EL (cell line): ENCODE data around the gene WHRN.

Experiments used
- DNase-seq: peaks from one replicate; pipeline ENCODE4 v3.0.0-alpha.2; 2016

WHRN gene

DNA sequence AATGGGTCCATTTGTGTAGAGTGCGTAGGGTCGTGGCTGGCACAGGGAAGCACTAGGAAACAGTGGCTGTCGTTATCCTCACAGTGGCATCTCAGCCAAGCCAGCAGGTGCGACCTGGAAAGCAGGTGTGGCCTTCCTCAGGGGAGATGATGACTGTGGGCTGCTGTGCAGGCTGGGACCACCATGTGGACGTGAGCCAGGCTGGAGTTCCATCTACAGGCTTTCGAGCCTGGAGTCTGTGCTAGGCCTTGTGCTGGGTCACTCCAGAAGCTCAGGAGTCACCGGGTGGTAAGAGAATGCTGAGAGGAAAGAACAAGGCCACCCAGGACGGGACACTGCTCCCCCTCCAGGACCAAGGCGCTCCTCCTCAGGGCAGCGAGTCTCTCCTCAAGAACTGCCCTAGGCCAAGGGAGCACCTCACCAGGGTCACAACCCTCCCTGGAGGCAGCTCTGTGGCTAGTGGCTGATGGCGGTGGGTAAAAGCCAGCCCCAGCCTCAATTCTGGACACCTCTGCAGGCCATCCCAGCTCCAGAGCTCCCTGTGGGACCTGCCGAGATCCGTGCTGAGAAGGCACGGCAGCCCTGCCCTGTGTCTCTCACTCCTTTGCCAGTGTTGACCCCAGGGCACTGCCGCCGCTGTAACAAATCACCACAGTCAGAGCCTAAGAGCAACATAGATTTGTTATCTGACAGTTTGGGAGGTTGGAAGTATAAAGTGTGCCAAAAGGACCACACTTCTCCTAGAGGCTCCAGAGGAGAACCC lies 36.0 kb downstream of the WHRN start:
- no peak for DNase-seq

DNA sequence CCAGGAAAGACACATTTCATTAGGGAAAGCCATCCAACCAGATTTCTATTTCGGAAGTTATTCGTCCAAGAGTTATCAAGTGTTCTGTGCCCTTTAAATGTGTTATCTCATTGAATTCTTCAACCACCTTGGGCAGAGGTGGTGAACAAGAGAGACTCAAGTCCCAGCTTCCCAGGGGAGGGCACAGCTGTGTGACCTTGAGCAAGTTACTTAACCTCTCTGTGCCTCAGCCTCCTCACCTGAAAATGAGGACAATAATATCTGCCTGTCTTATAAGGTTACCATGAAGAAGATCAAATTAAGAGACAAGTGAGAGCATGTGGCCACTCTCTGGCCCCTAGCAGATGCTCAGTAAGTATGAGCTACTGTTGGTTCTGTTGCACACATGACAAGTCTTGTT lies 37.4 kb downstream of the WHRN start:
- DNase-seq: no peak

- DNase-seq: no peak
Observed at GRCh38 chr9:114467226-114467750, 38.0 kb downstream of the WHRN start.

GRCh38 chr9:114465906-114466900 lies 39.1 kb downstream of the WHRN start:
- no peak for DNase-seq

GRCh38 chr9:114465417-114465816 lies 39.9 kb downstream of the WHRN start:
- DNase-seq: no peak

GRCh38 chr9:114464281-114465051 lies 40.8 kb downstream of the WHRN start:
- DNase-seq: no peak

DNA sequence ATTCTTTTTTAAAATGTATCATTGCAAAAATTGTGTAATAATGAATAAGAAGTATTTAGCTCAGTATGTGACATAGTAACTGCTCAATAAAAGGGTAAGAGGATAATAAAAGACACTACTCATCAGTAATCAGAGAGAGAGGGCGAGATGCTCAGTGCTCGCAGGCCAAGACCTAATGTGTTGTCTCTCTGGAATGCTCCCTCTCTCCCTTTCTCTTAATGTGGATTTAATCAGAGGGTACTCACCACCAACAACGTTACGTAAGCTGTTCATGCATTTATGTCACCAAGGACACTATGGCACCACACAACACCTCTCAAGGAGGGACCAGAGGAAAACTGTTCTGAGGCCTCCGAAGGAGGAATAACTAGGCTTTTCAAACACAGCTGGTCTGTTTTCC lies 42.5 kb downstream of the WHRN start:
- DNase-seq: no peak

GRCh38 chr9:114461468-114461867 lies 43.8 kb downstream of the WHRN start:
- no peak for DNase-seq

DNA sequence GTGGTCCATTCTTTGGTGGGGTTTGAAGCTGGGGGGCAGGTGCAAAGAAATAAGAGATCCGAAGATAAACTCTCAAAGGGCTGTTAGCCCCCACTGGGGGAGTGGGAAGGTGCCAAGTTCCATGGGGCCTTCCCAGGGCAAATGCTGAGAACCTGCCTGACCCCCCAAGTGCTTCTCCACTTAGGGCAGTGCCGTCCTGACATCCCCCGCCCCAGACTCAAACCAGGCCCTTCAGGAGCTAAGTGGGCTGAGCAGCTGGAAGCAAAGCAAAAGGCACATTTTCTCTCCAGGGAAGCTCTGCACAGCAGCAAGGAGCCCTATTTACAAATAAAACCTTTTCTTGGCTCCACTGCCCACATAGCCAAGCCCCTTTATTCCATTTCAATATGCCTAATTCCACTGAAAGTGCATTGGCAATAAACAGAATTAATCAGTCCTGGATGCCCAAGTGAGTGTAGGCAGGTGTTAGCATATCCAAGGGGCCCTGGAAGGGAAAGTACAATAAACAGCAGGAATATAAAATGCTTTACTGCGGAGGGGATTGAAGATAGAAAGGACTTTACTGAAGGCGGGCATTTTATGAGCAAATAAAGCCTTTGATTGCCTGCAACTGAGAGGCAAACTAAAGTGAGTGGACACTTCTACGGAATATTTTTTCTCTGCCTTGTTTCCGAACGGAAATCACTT lies 44.6 kb downstream of the WHRN start:
- DNase-seq: no peak

- no peak for DNase-seq
Observed at GRCh38 chr9:114459464-114459863, 45.8 kb downstream of the WHRN start.

- no peak for DNase-seq
Observed at GRCh38 chr9:114456929-114457328, 48.3 kb downstream of the WHRN start.

DNA sequence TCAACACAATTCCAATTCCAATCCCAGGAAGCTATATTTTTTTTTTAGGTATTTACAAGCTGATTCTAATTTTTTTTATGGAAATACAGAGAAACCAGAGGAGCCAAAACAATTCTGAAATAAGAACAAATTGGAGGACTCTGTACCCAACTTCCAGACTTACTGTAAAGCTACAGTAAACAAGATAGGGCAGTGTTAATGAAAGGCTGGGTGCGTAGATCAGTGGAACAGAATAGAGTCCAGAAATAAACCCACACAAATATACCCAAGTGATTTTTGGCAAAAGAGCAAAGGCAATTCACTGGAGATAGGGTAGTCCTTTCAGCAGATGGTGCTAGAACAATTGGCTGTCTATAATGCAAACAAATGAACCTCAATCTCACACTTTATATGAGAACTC lies 50.6 kb downstream of the WHRN start:
- no peak for DNase-seq

DNA sequence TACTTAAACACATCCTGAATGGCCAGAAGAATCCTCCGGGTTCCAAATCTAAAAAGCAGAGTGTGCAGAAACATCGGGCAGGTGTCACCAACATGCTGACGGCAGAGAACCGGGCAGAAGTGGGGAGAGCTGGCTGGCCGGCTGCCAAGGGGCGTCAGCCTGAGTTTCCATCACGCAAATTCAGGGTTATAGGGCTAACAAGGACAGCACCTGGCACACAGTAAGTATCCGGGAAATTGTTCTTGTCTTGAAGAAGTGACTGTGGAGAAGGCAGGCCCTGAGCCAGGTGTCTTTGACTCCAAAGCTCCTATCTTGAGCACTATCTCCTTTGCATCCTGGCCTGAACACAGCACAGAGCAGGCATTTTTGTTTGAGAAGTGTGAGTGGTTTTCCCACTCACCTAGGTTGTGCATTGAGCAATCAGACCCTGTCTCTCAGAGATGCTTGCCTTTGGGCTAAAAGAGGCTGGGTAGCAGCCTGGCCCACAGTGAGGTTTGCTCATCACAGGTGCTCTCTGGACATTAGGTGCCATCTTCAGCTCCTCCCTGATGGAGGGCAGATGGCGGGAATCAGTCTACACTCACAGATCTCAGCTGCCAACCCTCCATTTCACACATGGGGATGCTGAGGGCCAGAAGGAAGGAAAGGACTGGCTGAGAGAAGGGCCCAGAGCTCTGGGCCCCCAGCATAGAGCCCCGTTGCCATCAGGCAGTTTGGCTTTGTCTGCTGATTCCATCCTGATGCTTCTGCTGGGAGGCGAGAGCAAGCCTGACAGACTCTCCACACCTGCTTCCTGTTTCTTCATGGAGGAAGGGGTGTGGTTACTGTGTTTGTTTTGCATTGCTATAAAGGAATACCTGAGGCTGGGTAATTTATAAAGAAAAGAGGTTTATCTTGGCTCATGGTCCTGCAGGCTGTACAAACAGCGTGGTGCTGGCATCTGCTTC lies 52.8 kb downstream of the WHRN start:
- DNase-seq: no peak

- DNase-seq: no peak
Observed at GRCh38 chr9:114451707-114452031, 53.6 kb downstream of the WHRN start.

DNA sequence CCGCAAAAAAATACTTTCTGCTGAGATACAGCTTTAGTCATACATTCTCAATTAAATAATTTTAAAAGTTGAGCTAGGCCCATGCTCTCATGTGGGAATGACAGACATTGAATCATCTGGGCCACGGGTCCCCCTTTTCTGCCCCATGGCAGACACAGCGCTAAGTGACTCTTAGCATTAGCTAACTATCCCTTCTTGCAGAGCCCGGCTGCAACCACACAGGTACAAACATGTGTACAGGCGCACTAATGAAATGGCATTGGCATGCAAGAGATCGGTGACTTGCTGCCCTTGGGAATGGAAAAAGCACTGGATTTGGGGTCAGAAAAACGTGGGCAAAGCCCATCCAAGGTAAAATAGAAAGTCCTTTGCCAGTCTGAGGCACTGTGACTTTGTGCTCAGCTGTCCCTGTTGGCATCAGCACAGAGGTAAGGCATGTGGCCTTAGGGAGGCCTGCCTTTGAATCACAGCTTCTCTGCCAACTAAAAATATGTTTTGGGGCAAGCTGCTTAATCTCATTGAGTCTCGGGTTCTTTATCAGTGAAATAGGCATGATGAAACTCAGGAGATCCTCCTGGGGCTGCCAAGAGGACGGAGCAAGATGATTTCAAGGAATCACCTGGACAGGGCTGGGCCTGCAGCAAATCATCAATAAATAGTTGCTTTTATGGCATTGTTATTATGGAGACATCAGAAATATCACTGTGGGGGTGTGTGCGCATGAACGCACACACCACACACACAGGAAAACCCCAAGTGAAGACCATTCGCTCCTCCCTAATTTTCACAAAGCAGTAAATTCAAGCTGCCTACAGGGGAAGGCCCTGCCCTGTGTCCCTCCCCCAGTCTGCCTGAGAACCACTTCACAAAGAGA lies 54.2 kb downstream of the WHRN start:
- DNase-seq: no peak

GRCh38 chr9:114450181-114450580 lies 55.1 kb downstream of the WHRN start:
- no peak for DNase-seq

- no peak for DNase-seq
Observed at GRCh38 chr9:114449236-114449635, 56.0 kb downstream of the WHRN start.

DNA sequence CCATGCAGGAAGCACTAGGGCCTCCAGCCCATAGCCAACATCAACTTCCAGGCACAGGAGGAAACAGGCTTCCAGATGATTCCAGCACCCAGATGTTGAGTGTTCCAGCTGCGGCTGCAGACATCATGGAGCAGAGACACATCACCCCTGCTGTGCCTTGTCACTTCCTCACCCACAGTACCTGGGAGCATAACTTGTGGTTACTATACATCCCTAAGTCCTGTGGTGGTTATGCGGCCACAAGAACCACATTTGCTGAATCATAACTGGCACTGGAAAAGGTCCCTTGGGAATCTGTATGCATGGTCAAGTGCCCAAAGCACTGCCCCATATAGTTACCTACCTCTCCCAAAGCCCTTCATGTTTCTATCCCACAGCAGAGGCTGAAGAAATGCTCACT lies 56.6 kb downstream of the WHRN start:
- DNase-seq: peak; percentile 39

DNA sequence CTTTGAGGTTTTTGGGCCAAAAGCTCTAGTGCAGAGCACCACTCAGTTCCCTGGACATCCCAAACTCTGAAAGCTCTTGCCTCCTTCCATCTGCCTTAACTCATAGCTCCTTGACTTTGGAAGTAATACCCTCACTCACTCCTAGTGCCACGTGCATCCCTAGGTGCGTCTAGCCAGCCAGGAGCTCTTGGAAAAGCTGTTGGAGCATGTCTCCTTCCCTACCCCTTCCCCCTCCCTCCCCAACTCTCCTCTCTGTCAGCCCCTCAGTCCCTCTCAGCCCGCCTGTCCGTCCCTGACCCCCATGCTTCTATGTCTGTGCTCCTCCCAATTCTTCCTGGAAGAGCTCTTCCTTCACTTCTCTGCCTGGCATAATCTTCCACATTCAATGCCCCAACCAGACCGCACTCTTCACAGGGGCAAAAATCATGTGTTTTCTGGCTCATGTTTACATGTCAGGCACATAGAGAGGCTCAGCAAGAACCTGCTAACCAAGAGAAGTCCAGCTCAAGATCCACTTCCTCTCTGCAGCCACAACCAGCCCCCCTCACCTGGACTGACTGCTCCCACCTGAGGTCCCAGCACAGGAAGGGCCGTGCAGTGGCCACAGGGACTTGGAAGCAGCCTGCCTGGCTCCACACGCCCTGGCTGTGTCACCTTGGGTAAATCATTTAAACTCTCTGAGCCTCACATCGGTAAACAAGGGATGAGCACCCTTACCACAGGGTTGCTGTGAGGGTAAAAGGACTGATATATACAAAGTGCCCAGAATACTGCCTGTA lies 58.4 kb downstream of the WHRN start:
- no peak for DNase-seq
